ENCODE measurements around the gene MCOLN2. TPM values are rescaled to one million over a fixed set of nuclear protein-coding genes. Genes with fewer than 3 reads are reported as not detected.

The MCOLN2 gene
- total and polyA plus RNA-seq, 2 of the 8 experiments (the other 6 are each of a cell fraction or from before 2014, with no cell fraction given): 1.7 to 6.1 TPM

DNA sequence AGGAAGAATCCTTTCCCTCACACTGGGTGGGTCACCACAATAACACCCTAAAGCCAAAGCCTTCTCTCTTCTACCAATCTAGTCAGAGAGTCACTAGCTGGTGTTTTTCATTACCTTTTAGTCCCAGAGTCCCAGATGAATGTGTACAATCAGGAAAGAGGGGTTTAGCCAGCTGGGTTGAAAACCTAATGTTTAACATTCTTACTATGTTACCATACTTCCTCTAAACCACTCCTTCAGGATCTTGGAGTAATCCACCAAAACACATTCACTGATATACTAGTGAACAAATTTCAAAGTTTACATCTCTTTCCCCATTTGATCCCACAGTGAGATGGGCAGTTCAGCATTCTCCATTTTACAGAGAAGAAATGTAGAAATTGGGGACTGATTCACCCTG, 113.6 kb downstream of the MCOLN2 start:
- H3K27ac ChIP-seq (ENCODE audit: low read depth, low read length): no peak overlapping the region
- FAIRE-seq (no peak), DNase-seq (ENCODE audit: low read depth in 1 of 2, low spot score in 2 of 2) (no peak)
- no peak overlapping the region for H3K14ac ChIP-seq (ENCODE audit: insufficient read length)
- H3K4me2 ChIP-seq (ENCODE audit: insufficient read depth in 1 of 2, low read depth in 2 of 2, low read length in 2 of 2): no peak overlapping the region
- H2AFZ ChIP-seq (ENCODE audit: low read length): no peak overlapping the region
- no peak overlapping the region for H3K4me3 ChIP-seq (ENCODE audit: extremely low read depth in 1 of 4, insufficient read depth in 2 of 4, low read depth in 3 of 4, low read length in 4 of 4)
- H3K18ac ChIP-seq (ENCODE audit: extremely low read depth, low read length): no peak overlapping the region
- no peaks in the 10 kb centered on the region for H3K4me1 ChIP-seq (replicated peaks in 1 of 4; ENCODE audit: control insufficient read depth in 3 of 4, insufficient read depth in 4 of 4, low read length in 3 of 4)
- TF ChIP-seq PHF8 (conservative IDR thresholded peaks at IDR 0.05; ENCODE audit: low read depth, low read length): no peak
- no peak overlapping the region for H2BK15ac ChIP-seq (ENCODE audit: low read length)
- CTCF ChIA-PET (ENCODE audit: partially characterized antibody): no interaction called here
- H3K4ac ChIP-seq (replicated peaks; ENCODE audit: insufficient read length, low read depth, low read length): no peak overlapping the region
- H3K23me2 ChIP-seq (ENCODE audit: low read depth, low read length): no peaks in the 10 kb centered on the region
- H2BK20ac ChIP-seq (ENCODE audit: low read length): no peak overlapping the region
- H4K5ac ChIP-seq (ENCODE audit: insufficient read length, low read depth, low read length): no peak overlapping the region
- H3K9me3 ChIP-seq (ENCODE audit: insufficient read depth in 2 of 2, low read depth in 1 of 2, low read length in 1 of 2): peaks cover 0 to 4% of the 10 kb centered on the region in 2 experiments; a peak in 1 of 4 replicates
- H2BK5ac ChIP-seq (ENCODE audit: low read depth, low read length): no peak overlapping the region
- no peaks in the 10 kb centered on the region for H3K27me3 ChIP-seq (replicated peaks in 1 of 4; ENCODE audit: control insufficient read depth in 3 of 4, extremely low read depth in 1 of 4, insufficient read depth in 3 of 4, low read length in 3 of 4)
- H3K9ac ChIP-seq (replicated peaks in 1 of 4; ENCODE audit: extremely low read depth in 1 of 4, low read depth in 3 of 4, low read length in 3 of 4): no peak overlapping the region
- H2AK5ac ChIP-seq (ENCODE audit: low read depth, low read length): no peak overlapping the region
- H4K91ac ChIP-seq (replicated peaks; ENCODE audit: insufficient read length, low read length): no peak overlapping the region
- POLR2A ChIA-PET (ENCODE audit: partially characterized antibody): interaction anchor here (1.5 kb wide), 1 partner anchor 9 kb away, joined by 3 read pairs; no protein-coding TSS in a partner anchor
- peaks cover 4% of the 10 kb centered on the region; the same call in 1 of the 2 replicates for H3K79me1 ChIP-seq (ENCODE audit: low read depth, low read length)
- H3K23ac ChIP-seq (ENCODE audit: insufficient read length): no peak overlapping the region
- peaks cover 0 to 6% of the 10 kb centered on the region in 2 experiments for H4K20me1 ChIP-seq (replicated peaks in 1 of 2; ENCODE audit: control insufficient read depth in 1 of 2, insufficient read depth in 2 of 2, low read length in 2 of 2)
- H2BK12ac ChIP-seq (ENCODE audit: low read depth, low read length): no peak overlapping the region
- no peak overlapping the region for H4K8ac ChIP-seq (ENCODE audit: extremely low read depth, insufficient read depth, low read length)
- H2BK120ac ChIP-seq (replicated peaks; ENCODE audit: low read depth, low read length): no peak overlapping the region
- peaks cover 0 to 7% (median 3%) of the 10 kb centered on the region in 4 experiments; a peak in 3 of 8 replicates for H3K36me3 ChIP-seq (ENCODE audit: control insufficient read depth in 2 of 4, insufficient read depth in 4 of 4, low read length in 3 of 4)
- peaks cover 0 to 30% of the 10 kb centered on the region in 2 experiments; a peak in 2 of 4 replicates for H3K79me2 ChIP-seq (ENCODE audit: control insufficient read depth in 1 of 2, insufficient read depth in 2 of 2, low read length in 2 of 2)
- H3K56ac ChIP-seq (replicated peaks; ENCODE audit: insufficient read length, low read depth, low read length): no peak overlapping the region

Data from H1 (cell line).